ENCODE data around the gene ARSA.

ARSA gene

GRCh38 chr22:50587407-50587806, 40.5 kb downstream of the ARSA start:
- TF ChIP-seq CTCF (conservative IDR thresholded peaks at IDR 0.05), result no peak
- no peak overlapping the region for H3K27ac ChIP-seq

GRCh38 chr22:50586416-50586815, 41.5 kb downstream of the ARSA start:
- TF ChIP-seq CTCF (conservative IDR thresholded peaks at IDR 0.05), result no peak

GRCh38 chr22:50585781-50586180, 42.2 kb downstream of the ARSA start:
- no peak overlapping the region for H3K27ac ChIP-seq
- no peak for TF ChIP-seq CTCF (conservative IDR thresholded peaks at IDR 0.05)

More at GRCh38 chr22:50586416-50586815, 41.5 kb downstream of the ARSA start:
- H3K27ac ChIP-seq, result no peak overlapping the region

GRCh38 chr22:50585238-50585637, 42.7 kb downstream of the ARSA start:
- no peak overlapping the region for H3K27ac ChIP-seq
- no peak for TF ChIP-seq CTCF (conservative IDR thresholded peaks at IDR 0.05)

- no peak for TF ChIP-seq CTCF (conservative IDR thresholded peaks at IDR 0.05)
- H3K27ac ChIP-seq, result no peak overlapping the region
These were observed 43.6 kb downstream of the ARSA start for GRCh38 chr22:50584106-50585096.

- no peak for TF ChIP-seq CTCF (conservative IDR thresholded peaks at IDR 0.05)
- peak overlapping the region; percentile 89 for H3K27ac ChIP-seq
These were observed 44.6 kb downstream of the ARSA start for GRCh38 chr22:50583294-50583861.

GRCh38 chr22:50582493-50583293, 45.3 kb downstream of the ARSA start, which contains the start of gene CHKB:
CHKB (minus strand) TSS chr22:50582849; CDS start chr22:50582781, 68 bp downstream.
- no peak for TF ChIP-seq CTCF (conservative IDR thresholded peaks at IDR 0.05)
- H3K27ac ChIP-seq, result peak within 1 kb of the TSS; percentile 89
